ENCODE data around the gene GMDS.

- TF ChIP-seq CTCF (IDR thresholded peaks at IDR 0.05) (no peak), GABPA (IDR thresholded peaks at IDR 0.05; ENCODE audit: low read depth) (no peak), EP300 (IDR thresholded peaks at IDR 0.05; ENCODE audit: borderline replicate concordance in 1 of 2, low read depth in 1 of 2, low read length in 1 of 2) (peak in 1 of 2 experiments; percentile 58; a peak in 1 of 4 replicates), GATA2 (CRISPR knock-in tag; IDR thresholded peaks at IDR 0.05) (peak; percentile 90), MEF2A (IDR thresholded peaks at IDR 0.05; ENCODE audit: borderline replicate concordance, low read depth) (no peak), RAD21 (IDR thresholded peaks at IDR 0.05; ENCODE audit: low read length) (peak; percentile 8; the same call in 1 of the 2 replicates), NRF1 (IDR thresholded peaks at IDR 0.05; ENCODE audit: low read depth, low read length) (no peak), MAX (IDR thresholded peaks at IDR 0.05; ENCODE audit: low read depth) (no peak), YY1 (IDR thresholded peaks at IDR 0.05; ENCODE audit: low read depth) (no peak), POLR2AphosphoS5 (IDR thresholded peaks at IDR 0.05; ENCODE audit: low read depth, low read length) (no peak; the same call in 1 of the 2 replicates), MXI1 (IDR thresholded peaks at IDR 0.05; ENCODE audit: low read depth, low read length) (no peak; the same call in 1 of the 2 replicates), ELF1 (IDR thresholded peaks at IDR 0.05) (no peak), EZH2phosphoT487 (IDR thresholded peaks at IDR 0.05; ENCODE audit: borderline replicate concordance, low read depth) (no peak)
- TF ChIP-seq, protein P1, sequence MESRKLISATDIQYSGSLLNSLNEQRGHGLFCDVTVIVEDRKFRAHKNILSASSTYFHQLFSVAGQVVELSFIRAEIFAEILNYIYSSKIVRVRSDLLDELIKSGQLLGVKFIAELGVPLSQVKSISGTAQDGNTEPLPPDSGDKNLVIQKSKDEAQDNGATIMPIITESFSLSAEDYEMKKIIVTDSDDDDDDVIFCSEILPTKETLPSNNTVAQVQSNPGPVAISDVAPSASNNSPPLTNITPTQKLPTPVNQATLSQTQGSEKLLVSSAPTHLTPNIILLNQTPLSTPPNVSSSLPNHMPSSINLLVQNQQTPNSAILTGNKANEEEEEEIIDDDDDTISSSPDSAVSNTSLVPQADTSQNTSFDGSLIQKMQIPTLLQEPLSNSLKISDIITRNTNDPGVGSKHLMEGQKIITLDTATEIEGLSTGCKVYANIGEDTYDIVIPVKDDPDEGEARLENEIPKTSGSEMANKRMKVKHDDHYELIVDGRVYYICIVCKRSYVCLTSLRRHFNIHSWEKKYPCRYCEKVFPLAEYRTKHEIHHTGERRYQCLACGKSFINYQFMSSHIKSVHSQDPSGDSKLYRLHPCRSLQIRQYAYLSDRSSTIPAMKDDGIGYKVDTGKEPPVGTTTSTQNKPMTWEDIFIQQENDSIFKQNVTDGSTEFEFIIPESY (IDR thresholded peaks at IDR 0.05; ENCODE audit: borderline replicate concordance, low read depth) = no peak
Observed at GRCh38 chr6:1667012-1667804, 578.2 kb downstream of the GMDS start.

Data from SK-N-SH (cell line).